Ammon's horn (tissue), 1 donor: ENCODE measurements around the gene NOCT.
"Not testable (repeated sequence)": the region's sequence is repeated elsewhere in the genome, so short reads cannot be mapped to it uniquely, and the experiment has no call there.

Experiments
- DNase-seq: peaks from one replicate; pipeline ENCODE4 v3.0.0-alpha.2; 2016; ENCODE audit warnings: low spot score

NOCT gene

GRCh38 chr4:139009702-139010101, 5.9 kb upstream of the NOCT start:
- no peak for DNase-seq

GRCh38 chr4:139011225-139011950, 4.2 kb upstream of the NOCT start:
- DNase-seq, result no peak

GRCh38 chr4:139014371-139015268, 961 bp upstream of the NOCT start:
- DNase-seq, result peak; percentile 24

- DNase-seq, result peak; percentile 34
These were observed 429 bp downstream of the NOCT start for GRCh38 chr4:139015948-139016471.

GRCh38 chr4:139017861-139018260, 2.3 kb downstream of the NOCT start:
- DNase-seq, result no peak

- DNase-seq, result no peak
These were observed 2.9 kb downstream of the NOCT start for GRCh38 chr4:139018501-139018900.

- no peak for DNase-seq
These were observed 3.6 kb downstream of the NOCT start for GRCh38 chr4:139018971-139019758.

- DNase-seq, result no peak
These were observed 4.8 kb downstream of the NOCT start for GRCh38 chr4:139020384-139020783.

- DNase-seq, result not testable (repeated sequence)
These were observed 5.5 kb downstream of the NOCT start for GRCh38 chr4:139021071-139021470.

GRCh38 chr4:139022835-139023234, 7.3 kb downstream of the NOCT start:
- DNase-seq, result no peak

- no peak for DNase-seq
These were observed 9.1 kb downstream of the NOCT start for GRCh38 chr4:139024686-139025085.

- no peak for DNase-seq
These were observed 10.3 kb downstream of the NOCT start for GRCh38 chr4:139025841-139026240.

GRCh38 chr4:139027776-139028175, 12.2 kb downstream of the NOCT start:
- no peak for DNase-seq

GRCh38 chr4:139028191-139028661, 12.6 kb downstream of the NOCT start:
- peak; percentile 89 for DNase-seq

- not testable (repeated sequence) for DNase-seq
These were observed 14.3 kb downstream of the NOCT start for GRCh38 chr4:139029866-139030363.

GRCh38 chr4:139030614-139031235, 15.1 kb downstream of the NOCT start:
- peak; percentile 93 for DNase-seq

- DNase-seq, result no peak
These were observed 20.1 kb downstream of the NOCT start for GRCh38 chr4:139035650-139036049.

- no peak for DNase-seq
These were observed 21.3 kb downstream of the NOCT start for GRCh38 chr4:139036885-139037284.

- no peak for DNase-seq
These were observed 23.4 kb downstream of the NOCT start for GRCh38 chr4:139038874-139039443.

- DNase-seq, result peak; percentile 31
These were observed 27.4 kb downstream of the NOCT start for GRCh38 chr4:139042981-139043460.

- no peak for DNase-seq
These were observed 28.7 kb downstream of the NOCT start for GRCh38 chr4:139044291-139044690.
